ENCODE results near the gene CCDC15.

Gene CCDC15

GRCh38 chr11:124977006-124977405 is 23.0 kb downstream of the CCDC15 start:
- Mint-ChIP-seq H3K4me3 (no peak overlapping the region), H3K27ac (no peak overlapping the region), H3K36me3 (ENCODE audit: low read depth) (peaks cover 42% of the 10 kb centered on the region), H3K9me3 (peaks cover 31% of the 10 kb centered on the region), H3K4me1 (no peaks in the 10 kb centered on the region), H3K27me3 (ENCODE audit: low read depth, poor library complexity) (no peaks in the 10 kb centered on the region)
- DNase-seq, result no peak
- no peak for TF ChIP-seq CTCF (IDR thresholded peaks at IDR 0.05)

GRCh38 chr11:124978316-124978715 is 24.3 kb downstream of the CCDC15 start:
- Mint-ChIP-seq H3K36me3 (ENCODE audit: low read depth) (peaks cover 55% of the 10 kb centered on the region), H3K9me3 (peaks cover 43% of the 10 kb centered on the region), H3K27me3 (ENCODE audit: low read depth, poor library complexity) (no peaks in the 10 kb centered on the region), H3K4me3 (no peak overlapping the region), H3K4me1 (no peaks in the 10 kb centered on the region), H3K27ac (no peak overlapping the region)
- DNase-seq, result no peak
- TF ChIP-seq CTCF (IDR thresholded peaks at IDR 0.05), result no peak

GRCh38 chr11:124982043-124982442 is 28.0 kb downstream of the CCDC15 start:
- no peak overlapping the region for H3K4me3 Mint-ChIP-seq
- H3K36me3 Mint-ChIP-seq (ENCODE audit: low read depth), result peaks cover 71% of the 10 kb centered on the region
- TF ChIP-seq CTCF (IDR thresholded peaks at IDR 0.05), result no peak
- H3K4me1 Mint-ChIP-seq, result no peaks in the 10 kb centered on the region
- no peaks in the 10 kb centered on the region for H3K27me3 Mint-ChIP-seq (ENCODE audit: low read depth, poor library complexity)
- H3K27ac Mint-ChIP-seq, result no peak overlapping the region
- H3K9me3 Mint-ChIP-seq, result peaks cover 43% of the 10 kb centered on the region
- DNase-seq, result no peak

GRCh38 chr11:124983674-124984511 is 29.9 kb downstream of the CCDC15 start:
- Mint-ChIP-seq H3K4me1 (no peaks in the 10 kb centered on the region), H3K27me3 (ENCODE audit: low read depth, poor library complexity) (peaks cover 3% of the 10 kb centered on the region), H3K36me3 (ENCODE audit: low read depth) (peaks cover 74% of the 10 kb centered on the region), H3K9me3 (peaks cover 39% of the 10 kb centered on the region), H3K4me3 (no peak overlapping the region), H3K27ac (no peak overlapping the region)
- TF ChIP-seq CTCF (IDR thresholded peaks at IDR 0.05), result no peak
- DNase-seq, result no peak

- H3K36me3 Mint-ChIP-seq (ENCODE audit: low read depth), result peaks cover 71% of the 10 kb centered on the region
- TF ChIP-seq CTCF (IDR thresholded peaks at IDR 0.05), result no peak
- H3K27ac Mint-ChIP-seq, result no peak overlapping the region
- peaks cover 3% of the 10 kb centered on the region for H3K27me3 Mint-ChIP-seq (ENCODE audit: low read depth, poor library complexity)
- no peaks in the 10 kb centered on the region for H3K4me1 Mint-ChIP-seq
- no peak overlapping the region for H3K4me3 Mint-ChIP-seq
- no peak for DNase-seq
- H3K9me3 Mint-ChIP-seq, result peaks cover 34% of the 10 kb centered on the region
Measured at GRCh38 chr11:124984512-124984854, 30.5 kb downstream of the CCDC15 start.

- H3K36me3 Mint-ChIP-seq (ENCODE audit: low read depth), result peaks cover 50% of the 10 kb centered on the region
- no peak for TF ChIP-seq CTCF (IDR thresholded peaks at IDR 0.05)
- H3K4me3 Mint-ChIP-seq, result no peak overlapping the region
- H3K9me3 Mint-ChIP-seq, result peaks cover 11% of the 10 kb centered on the region
- no peaks in the 10 kb centered on the region for H3K4me1 Mint-ChIP-seq
- H3K27ac Mint-ChIP-seq, result no peak overlapping the region
- DNase-seq, result no peak
- peaks cover 3% of the 10 kb centered on the region for H3K27me3 Mint-ChIP-seq (ENCODE audit: low read depth, poor library complexity)
Measured at GRCh38 chr11:124987096-124987495, 33.1 kb downstream of the CCDC15 start.
